ENCODE measurements around the gene KBTBD4.

GRCh38 chr11:47606731-47607130 is 28.0 kb upstream of the KBTBD4 start:
- TF ChIP-seq, protein P1, sequence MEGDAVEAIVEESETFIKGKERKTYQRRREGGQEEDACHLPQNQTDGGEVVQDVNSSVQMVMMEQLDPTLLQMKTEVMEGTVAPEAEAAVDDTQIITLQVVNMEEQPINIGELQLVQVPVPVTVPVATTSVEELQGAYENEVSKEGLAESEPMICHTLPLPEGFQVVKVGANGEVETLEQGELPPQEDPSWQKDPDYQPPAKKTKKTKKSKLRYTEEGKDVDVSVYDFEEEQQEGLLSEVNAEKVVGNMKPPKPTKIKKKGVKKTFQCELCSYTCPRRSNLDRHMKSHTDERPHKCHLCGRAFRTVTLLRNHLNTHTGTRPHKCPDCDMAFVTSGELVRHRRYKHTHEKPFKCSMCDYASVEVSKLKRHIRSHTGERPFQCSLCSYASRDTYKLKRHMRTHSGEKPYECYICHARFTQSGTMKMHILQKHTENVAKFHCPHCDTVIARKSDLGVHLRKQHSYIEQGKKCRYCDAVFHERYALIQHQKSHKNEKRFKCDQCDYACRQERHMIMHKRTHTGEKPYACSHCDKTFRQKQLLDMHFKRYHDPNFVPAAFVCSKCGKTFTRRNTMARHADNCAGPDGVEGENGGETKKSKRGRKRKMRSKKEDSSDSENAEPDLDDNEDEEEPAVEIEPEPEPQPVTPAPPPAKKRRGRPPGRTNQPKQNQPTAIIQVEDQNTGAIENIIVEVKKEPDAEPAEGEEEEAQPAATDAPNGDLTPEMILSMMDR (IDR thresholded peaks at IDR 0.05; ENCODE audit: low read depth, low read length, missing input control): no peak
- TF ChIP-seq TAF1 (conservative IDR thresholded peaks at IDR 0.05) (no peak), RAD21 (IDR thresholded peaks at IDR 0.05) (no peak), GABPA (IDR thresholded peaks at IDR 0.05 in 1 of 2, conservative IDR thresholded peaks at IDR 0.05 in 1 of 2) (no peak), ATF3 (IDR thresholded peaks at IDR 0.05) (no peak), JUND (IDR thresholded peaks at IDR 0.05) (no peak), SP1 (IDR thresholded peaks at IDR 0.05) (no peak), ZBTB33 (IDR thresholded peaks at IDR 0.05) (no peak), YY1 (IDR thresholded peaks at IDR 0.05) (no peak)
- TF ChIP-seq, protein P2, sequence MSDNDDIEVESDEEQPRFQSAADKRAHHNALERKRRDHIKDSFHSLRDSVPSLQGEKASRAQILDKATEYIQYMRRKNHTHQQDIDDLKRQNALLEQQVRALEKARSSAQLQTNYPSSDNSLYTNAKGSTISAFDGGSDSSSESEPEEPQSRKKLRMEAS (IDR thresholded peaks at IDR 0.05): no peak
- TF ChIP-seq, protein P3, sequence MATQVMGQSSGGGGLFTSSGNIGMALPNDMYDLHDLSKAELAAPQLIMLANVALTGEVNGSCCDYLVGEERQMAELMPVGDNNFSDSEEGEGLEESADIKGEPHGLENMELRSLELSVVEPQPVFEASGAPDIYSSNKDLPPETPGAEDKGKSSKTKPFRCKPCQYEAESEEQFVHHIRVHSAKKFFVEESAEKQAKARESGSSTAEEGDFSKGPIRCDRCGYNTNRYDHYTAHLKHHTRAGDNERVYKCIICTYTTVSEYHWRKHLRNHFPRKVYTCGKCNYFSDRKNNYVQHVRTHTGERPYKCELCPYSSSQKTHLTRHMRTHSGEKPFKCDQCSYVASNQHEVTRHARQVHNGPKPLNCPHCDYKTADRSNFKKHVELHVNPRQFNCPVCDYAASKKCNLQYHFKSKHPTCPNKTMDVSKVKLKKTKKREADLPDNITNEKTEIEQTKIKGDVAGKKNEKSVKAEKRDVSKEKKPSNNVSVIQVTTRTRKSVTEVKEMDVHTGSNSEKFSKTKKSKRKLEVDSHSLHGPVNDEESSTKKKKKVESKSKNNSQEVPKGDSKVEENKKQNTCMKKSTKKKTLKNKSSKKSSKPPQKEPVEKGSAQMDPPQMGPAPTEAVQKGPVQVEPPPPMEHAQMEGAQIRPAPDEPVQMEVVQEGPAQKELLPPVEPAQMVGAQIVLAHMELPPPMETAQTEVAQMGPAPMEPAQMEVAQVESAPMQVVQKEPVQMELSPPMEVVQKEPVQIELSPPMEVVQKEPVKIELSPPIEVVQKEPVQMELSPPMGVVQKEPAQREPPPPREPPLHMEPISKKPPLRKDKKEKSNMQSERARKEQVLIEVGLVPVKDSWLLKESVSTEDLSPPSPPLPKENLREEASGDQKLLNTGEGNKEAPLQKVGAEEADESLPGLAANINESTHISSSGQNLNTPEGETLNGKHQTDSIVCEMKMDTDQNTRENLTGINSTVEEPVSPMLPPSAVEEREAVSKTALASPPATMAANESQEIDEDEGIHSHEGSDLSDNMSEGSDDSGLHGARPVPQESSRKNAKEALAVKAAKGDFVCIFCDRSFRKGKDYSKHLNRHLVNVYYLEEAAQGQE (IDR thresholded peaks at IDR 0.05): no peak

All from liver (tissue), 3 donors.